HL-60 (cell line): ENCODE data around the gene FAT1.

Experiments
- DNase-seq, 2 experiments: peaks; one replicate each; pipeline ENCODE4 v3.0.0-alpha.2; 2010 to 2020; ENCODE audit warnings: low read depth in 1 of 2, low spot score in 1 of 2
- H3K27ac ChIP-seq: fragments of 250-450 bp; sonication (Bioruptor Pico); replicated peaks from 2 replicates; pipeline ENCODE4 v1.5.1; 2020; ENCODE audit warnings: mild to moderate bottlenecking, moderate library complexity
- H3K27me3 ChIP-seq: fragments of 250-450 bp; sonication (Bioruptor Pico); 2 replicates; pipeline ENCODE4 v1.5.1; 2021; ENCODE audit warnings: mild to moderate bottlenecking, moderate library complexity; ENCODE audit not compliant: insufficient read depth, poor library complexity, severe bottlenecking
- H3K4me3 ChIP-seq: replicated peaks from 2 replicates; pipeline ENCODE4 v1.5.1; 2011; ENCODE audit warnings: mild to moderate bottlenecking, control low read depth, low read length; ENCODE audit not compliant: insufficient read depth
- CTCF ChIP-seq: IDR thresholded peaks from one replicate; pipeline ENCODE4 v1.5.1; 2011; ENCODE audit warnings: low read length, control low read depth, inconsistent platforms; ENCODE audit not compliant: insufficient read depth
- GABPA ChIP-seq: IDR thresholded peaks from 2 replicates; pipeline ENCODE4 v1.6.1; 2012; ENCODE audit warnings: low read depth
- POLR2AphosphoS5 ChIP-seq: IDR thresholded peaks from 2 replicates; pipeline ENCODE4 v1.6.1; 2012; ENCODE audit warnings: low read depth
- REST ChIP-seq: IDR thresholded peaks from 2 replicates; pipeline ENCODE4 v1.6.1; 2012; ENCODE audit warnings: low read depth; ENCODE audit not compliant: insufficient replicate concordance
- SPI1 ChIP-seq: IDR thresholded peaks from 2 replicates; pipeline ENCODE4 v1.6.1; 2012; ENCODE audit warnings: low read depth, mild to moderate bottlenecking, borderline replicate concordance

Gene FAT1

GRCh38 chr4:186765673-186766546 lies 42.3 kb upstream of the FAT1 start:
- TF ChIP-seq SPI1, result no peak
- no peak for TF ChIP-seq REST
- no peak for TF ChIP-seq CTCF
- no peak for TF ChIP-seq GABPA
- no peak for TF ChIP-seq POLR2AphosphoS5
- no peak overlapping the region for H3K27ac ChIP-seq
- no peaks in the 10 kb centered on the region for H3K27me3 ChIP-seq
- no peak overlapping the region for H3K4me3 ChIP-seq
- DNase-seq, result no peak

GRCh38 chr4:186765138-186765537 lies 41.5 kb upstream of the FAT1 start:
- Histone ChIP-seq H3K27ac (no peak overlapping the region), H3K27me3 (no peaks in the 10 kb centered on the region), H3K4me3 (no peak overlapping the region)
- no peak for DNase-seq
- TF ChIP-seq POLR2AphosphoS5, result no peak
- TF ChIP-seq SPI1, result no peak
- no peak for TF ChIP-seq GABPA
- TF ChIP-seq REST, result no peak
- no peak for TF ChIP-seq CTCF

- DNase-seq, result no peak
- no peaks in the 10 kb centered on the region for H3K27me3 ChIP-seq
- H3K27ac ChIP-seq, result no peak overlapping the region
- no peak overlapping the region for H3K4me3 ChIP-seq
- TF ChIP-seq GABPA (no peak), REST (no peak), POLR2AphosphoS5 (no peak), CTCF (no peak), SPI1 (no peak)
Measured at GRCh38 chr4:186764457-186764856, 40.8 kb upstream of the FAT1 start.
